Liver (tissue), 9 donors: Measurements from ENCODE around the gene BSPRY. TPM values are rescaled to one million over a fixed set of nuclear protein-coding genes. Genes with fewer than 3 reads are reported as not detected.

Source experiments
- DNase-seq: peaks from one replicate; pipeline ENCODE4 v3.0.0-alpha.2; 2017; ENCODE audit warnings: low spot score
- H3K27ac ChIP-seq, 2 donors: one replicate each; pipeline ENCODE4 v1.7.0; 2013; ENCODE audit warnings: inconsistent platforms in 2 of 2, low read length in 2 of 2, control low read depth in 1 of 2, low read depth in 1 of 2, mild to moderate bottlenecking in 1 of 2
- H3K27me3 ChIP-seq, 4 donors: one replicate each; pipeline versions ENCODE4 v1.6.1 to v1.7.0; 2013; ENCODE audit warnings: low read length in 3 of 4, inconsistent platforms in 1 of 4, mild to moderate bottlenecking in 1 of 4, moderate library complexity in 1 of 4; ENCODE audit not compliant: control insufficient read depth in 4 of 4, insufficient read depth in 4 of 4
- H3K36me3 ChIP-seq, 4 donors: one replicate each; pipeline versions ENCODE4 v1.6.1 to v1.7.0; 2013; ENCODE audit warnings: low read length in 3 of 4, mild to moderate bottlenecking in 3 of 4, low read depth in 1 of 4, moderate library complexity in 1 of 4; ENCODE audit not compliant: control insufficient read depth in 4 of 4, insufficient read depth in 3 of 4
- H3K4me1 ChIP-seq, 4 donors: one replicate each; pipeline versions ENCODE4 v1.6.1 to v1.7.0; 2013; ENCODE audit warnings: low read length in 3 of 4, mild to moderate bottlenecking in 3 of 4, moderate library complexity in 1 of 4; ENCODE audit not compliant: control insufficient read depth in 4 of 4, insufficient read depth in 4 of 4
- H3K4me3 ChIP-seq, 3 donors: one replicate each; pipeline versions ENCODE4 v1.6.1 to v1.7.0; 2013; ENCODE audit warnings: low read length in 3 of 3, control low read depth in 1 of 3, low read depth in 1 of 3, mild to moderate bottlenecking in 1 of 3
- H3K9ac ChIP-seq, 2 donors: one replicate each; pipeline ENCODE4 v1.7.0; 2013; ENCODE audit warnings: low read length in 2 of 2, mild to moderate bottlenecking in 2 of 2, moderate library complexity in 2 of 2, control low read depth in 1 of 2, low read depth in 1 of 2
- H3K9me3 ChIP-seq, 4 donors: one replicate each; pipeline versions ENCODE4 v1.6.1 to v1.7.0; 2013; ENCODE audit warnings: low read length in 3 of 4; ENCODE audit not compliant: control insufficient read depth in 4 of 4
- EGR1 ChIP-seq, 2 donors: IDR thresholded peaks; 2 replicates each; pipeline ENCODE4 v1.6.1; 2016 to 2018; ENCODE audit warnings: antibody characterized with exemption in 2 of 2, low read depth in 2 of 2
- FOXA1 ChIP-seq: IDR thresholded peaks from 2 replicates; pipeline ENCODE4 v1.6.1; 2016; ENCODE audit warnings: antibody characterized with exemption
- FOXA2 ChIP-seq: IDR thresholded peaks from 2 replicates; pipeline ENCODE4 v1.6.1; 2016; ENCODE audit warnings: antibody characterized with exemption
- GABPA ChIP-seq, 2 donors: IDR thresholded peaks in 1 of 2; conservative IDR thresholded peaks in 1 of 2; 2 replicates each; pipeline ENCODE4 v1.6.1; 2016; ENCODE audit warnings: antibody characterized with exemption in 2 of 2, mild to moderate bottlenecking in 1 of 2, moderate library complexity in 1 of 2
- HNF4A ChIP-seq, 2 donors: conservative IDR thresholded peaks; 2 replicates each; pipeline ENCODE4 v1.6.1; 2016; ENCODE audit warnings: antibody characterized with exemption in 2 of 2, mild to moderate bottlenecking in 2 of 2
- HNF4G ChIP-seq: IDR thresholded peaks from 2 replicates; pipeline ENCODE4 v1.6.1; 2016; ENCODE audit warnings: antibody characterized with exemption
- JUND ChIP-seq, 2 donors: IDR thresholded peaks; 2 replicates each; pipeline ENCODE4 v1.6.1; 2016; ENCODE audit warnings: antibody characterized with exemption in 2 of 2
- NR2F2 ChIP-seq: IDR thresholded peaks from 2 replicates; pipeline ENCODE4 v1.6.1; 2016; ENCODE audit warnings: antibody characterized with exemption
- RAD21 ChIP-seq, 2 donors: IDR thresholded peaks; 2 replicates each; pipeline ENCODE4 v1.6.1; 2016; ENCODE audit warnings: antibody characterized with exemption in 2 of 2, mild to moderate bottlenecking in 2 of 2
- RXRA ChIP-seq, 2 donors: IDR thresholded peaks; 2 replicates each; pipeline ENCODE4 v1.6.1; 2017 to 2018; ENCODE audit warnings: antibody characterized with exemption in 2 of 2, mild to moderate bottlenecking in 1 of 2
- SP1 ChIP-seq: IDR thresholded peaks from 2 replicates; pipeline ENCODE4 v1.6.1; 2018; ENCODE audit warnings: antibody characterized with exemption, mild to moderate bottlenecking
- TAF1 ChIP-seq: conservative IDR thresholded peaks from 2 replicates; pipeline ENCODE4 v1.6.1; 2016; ENCODE audit warnings: antibody characterized with exemption, mild to moderate bottlenecking
- YY1 ChIP-seq: IDR thresholded peaks from 2 replicates; pipeline ENCODE4 v1.6.1; 2016; ENCODE audit warnings: antibody characterized with exemption, mild to moderate bottlenecking
- WGBS: extraction: QIAGEN DNeasy Blood & Tissue Kit; methylation state at CpG from one replicate; pipeline ENCODE4 v1.1.7; 2013; 5-methylcytosine and 5-hydroxymethylcytosine counted together
- polyA plus RNA-seq, 2 donors: library from polyadenylated mRNA; stranded (reverse) in 1 of 2; unstranded in 1 of 2; fragments of 200-250 nt in 1 of 2; fragments of >200 nt in 1 of 2; fragmentation: Nextera tagmentation in 1 of 2; extraction: Ambion mirVana in 1 of 2; gene quantifications; one replicate each; pipeline versions ENCODE4 v1.2.1 to v1.2.3, GENCODE V29; 2013 to 2015
- total RNA-seq, 2 donors: library from RNA; depleted of rRNA; stranded (reverse); fragments of >200 nt; gene quantifications; one replicate each; pipeline ENCODE4 v1.2.3, GENCODE V29; 2014
- TF ChIP-seq, protein P1 (sequence below): IDR thresholded peaks from 2 replicates; pipeline ENCODE4 v1.6.1; 2016; ENCODE audit warnings: antibody characterized with exemption
- TF ChIP-seq, protein P2 (sequence below): fragments of 150-350 bp; IDR thresholded peaks from 2 replicates; pipeline ENCODE4 v1.5.1; 2017; ENCODE audit warnings: improper control_type of control experiment, low read depth, low read length; ENCODE audit not compliant: missing input control
- TF ChIP-seq, protein P3 (sequence below): IDR thresholded peaks from 2 replicates; pipeline ENCODE4 v1.6.1; 2016; ENCODE audit warnings: antibody characterized with exemption
- TF ChIP-seq, protein P4 (sequence below): IDR thresholded peaks from 2 replicates; pipeline ENCODE4 v1.6.1; 2016; ENCODE audit warnings: antibody characterized with exemption
- TF ChIP-seq, protein P5 (sequence below): IDR thresholded peaks from 2 replicates; pipeline ENCODE4 v1.6.1; 2016; ENCODE audit warnings: antibody characterized with exemption, mild to moderate bottlenecking
- donor health status: healthy.
- donor health status: healthy.
- donor health status: healthy.
- donor health status: healthy.
- donor health status: healthy.

Gene BSPRY
- total and polyA plus RNA-seq, 4 donors, result 0.31 to 2.3 (median 0.65) TPM

DNA sequence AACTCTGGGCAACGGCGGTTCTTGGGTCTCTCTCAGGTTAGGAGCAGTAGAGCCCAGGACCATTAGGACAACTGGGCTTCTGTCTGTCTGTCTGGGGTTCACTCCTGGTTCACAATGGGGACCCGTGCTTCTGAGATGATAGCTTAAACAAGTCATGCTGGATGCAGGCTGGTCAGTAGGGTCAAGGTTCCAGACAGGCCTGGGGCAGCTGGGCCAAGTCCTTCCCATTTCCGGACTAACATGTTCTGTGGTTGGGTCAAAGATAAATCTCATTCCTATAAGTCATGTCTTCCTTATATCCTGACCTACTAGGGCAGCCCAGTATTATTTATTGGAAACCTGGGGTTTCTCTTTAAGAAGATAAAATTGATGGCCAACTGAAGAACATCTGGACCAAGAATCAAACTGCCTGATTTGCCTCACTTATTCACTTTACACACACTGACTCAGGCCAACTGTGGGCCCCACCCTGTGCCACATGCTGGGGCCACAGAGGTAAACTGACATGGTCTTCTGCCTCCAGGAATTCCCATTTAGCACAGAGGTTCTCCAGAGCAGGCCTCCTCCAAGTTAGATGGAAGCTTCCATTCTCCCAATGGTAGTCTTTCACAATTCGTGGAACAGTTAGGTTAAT, 19.1 kb downstream of the BSPRY start:
- WGBS, result 77% methylated on average over 5 of the region's 5 CpGs
- H3K9me3 ChIP-seq, result no peaks in the 10 kb centered on the region
- H3K9ac ChIP-seq, result no peak overlapping the region
- peaks cover 4 to 42% (median 27%) of the 10 kb centered on the region in 4 donors for H3K4me1 ChIP-seq
- H3K27ac ChIP-seq, result no peak overlapping the region
- TF ChIP-seq HNF4A (conservative IDR thresholded peaks at IDR 0.05) (peak in 1 of 2 donors; percentile 3), YY1 (no peak)
- peaks cover 1 to 5% (median 3%) of the 10 kb centered on the region in 4 donors for H3K36me3 ChIP-seq
- no peaks in the 10 kb centered on the region for H3K27me3 ChIP-seq
- DNase-seq, result no peak
- no peak overlapping the region for H3K4me3 ChIP-seq

DNA sequence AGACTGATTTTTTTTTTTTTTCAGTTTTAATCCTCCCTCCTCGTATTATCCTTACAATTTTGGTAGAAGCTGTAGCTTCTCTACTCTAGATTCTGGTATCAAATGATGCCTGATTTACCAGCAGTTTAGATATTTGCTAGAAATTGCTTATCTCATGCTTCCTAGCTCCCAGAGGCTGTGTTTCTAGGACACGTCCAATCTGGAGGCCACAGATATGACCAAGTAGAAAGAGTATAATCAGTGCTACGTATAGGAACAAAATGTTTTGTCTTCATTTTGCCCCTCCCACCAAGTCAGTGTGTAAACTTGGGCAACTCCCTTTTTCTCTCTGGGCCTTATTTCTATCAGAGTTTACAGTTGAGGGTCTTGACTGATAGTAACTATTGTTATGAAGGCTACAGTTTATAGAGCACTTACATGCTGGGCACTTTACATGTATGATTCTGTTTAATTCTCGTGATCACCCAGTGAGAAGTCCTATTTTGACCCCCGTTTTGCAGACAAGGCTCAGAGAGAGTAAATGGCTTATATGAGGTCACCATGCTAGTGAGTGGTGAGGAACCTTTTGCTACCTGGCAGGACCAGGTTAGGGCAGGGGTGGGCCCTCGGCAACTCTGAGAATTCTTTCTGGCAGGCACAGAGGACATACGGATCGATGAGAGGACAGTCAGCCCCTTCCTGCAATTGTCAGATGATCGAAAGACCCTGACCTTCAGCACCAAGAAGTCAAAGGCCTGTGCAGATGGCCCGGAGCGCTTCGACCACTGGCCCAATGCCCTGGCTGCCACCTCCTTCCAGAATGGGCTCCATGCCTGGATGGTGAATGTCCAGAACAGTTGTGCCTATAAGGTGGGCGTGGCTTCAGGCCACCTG, 19.9 kb downstream of the BSPRY start:
- H3K9ac ChIP-seq, result no peak overlapping the region
- H3K4me3 ChIP-seq, result peak overlapping the region in 1 of 3 donors; percentile 29
- peaks cover 5 to 12% (median 9%) of the 10 kb centered on the region in 4 donors for H3K36me3 ChIP-seq
- no peak overlapping the region for H3K27ac ChIP-seq
- WGBS, result 45% methylated on average over 13 of the region's 13 CpGs
- peaks cover 4 to 49% (median 33%) of the 10 kb centered on the region in 4 donors for H3K4me1 ChIP-seq
- no peak for TF ChIP-seq HNF4G
- TF ChIP-seq TAF1, result no peak
- no peak for TF ChIP-seq GABPA (IDR thresholded peaks at IDR 0.05 in 1 of 2, conservative IDR thresholded peaks at IDR 0.05 in 1 of 2)
- peak; percentile 82 to 87 for TF ChIP-seq RXRA (IDR thresholded peaks at IDR 0.05)
- no peak for TF ChIP-seq EGR1 (IDR thresholded peaks at IDR 0.05; ENCODE audit: low read depth in 2 of 2)
- TF ChIP-seq HNF4A (conservative IDR thresholded peaks at IDR 0.05), result peak; percentile 79 to 86
- TF ChIP-seq, protein P1, sequence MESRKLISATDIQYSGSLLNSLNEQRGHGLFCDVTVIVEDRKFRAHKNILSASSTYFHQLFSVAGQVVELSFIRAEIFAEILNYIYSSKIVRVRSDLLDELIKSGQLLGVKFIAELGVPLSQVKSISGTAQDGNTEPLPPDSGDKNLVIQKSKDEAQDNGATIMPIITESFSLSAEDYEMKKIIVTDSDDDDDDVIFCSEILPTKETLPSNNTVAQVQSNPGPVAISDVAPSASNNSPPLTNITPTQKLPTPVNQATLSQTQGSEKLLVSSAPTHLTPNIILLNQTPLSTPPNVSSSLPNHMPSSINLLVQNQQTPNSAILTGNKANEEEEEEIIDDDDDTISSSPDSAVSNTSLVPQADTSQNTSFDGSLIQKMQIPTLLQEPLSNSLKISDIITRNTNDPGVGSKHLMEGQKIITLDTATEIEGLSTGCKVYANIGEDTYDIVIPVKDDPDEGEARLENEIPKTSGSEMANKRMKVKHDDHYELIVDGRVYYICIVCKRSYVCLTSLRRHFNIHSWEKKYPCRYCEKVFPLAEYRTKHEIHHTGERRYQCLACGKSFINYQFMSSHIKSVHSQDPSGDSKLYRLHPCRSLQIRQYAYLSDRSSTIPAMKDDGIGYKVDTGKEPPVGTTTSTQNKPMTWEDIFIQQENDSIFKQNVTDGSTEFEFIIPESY, result no peak
- peak; percentile 70 for TF ChIP-seq NR2F2
- TF ChIP-seq YY1, result peak; percentile 73
- TF ChIP-seq, protein P2, sequence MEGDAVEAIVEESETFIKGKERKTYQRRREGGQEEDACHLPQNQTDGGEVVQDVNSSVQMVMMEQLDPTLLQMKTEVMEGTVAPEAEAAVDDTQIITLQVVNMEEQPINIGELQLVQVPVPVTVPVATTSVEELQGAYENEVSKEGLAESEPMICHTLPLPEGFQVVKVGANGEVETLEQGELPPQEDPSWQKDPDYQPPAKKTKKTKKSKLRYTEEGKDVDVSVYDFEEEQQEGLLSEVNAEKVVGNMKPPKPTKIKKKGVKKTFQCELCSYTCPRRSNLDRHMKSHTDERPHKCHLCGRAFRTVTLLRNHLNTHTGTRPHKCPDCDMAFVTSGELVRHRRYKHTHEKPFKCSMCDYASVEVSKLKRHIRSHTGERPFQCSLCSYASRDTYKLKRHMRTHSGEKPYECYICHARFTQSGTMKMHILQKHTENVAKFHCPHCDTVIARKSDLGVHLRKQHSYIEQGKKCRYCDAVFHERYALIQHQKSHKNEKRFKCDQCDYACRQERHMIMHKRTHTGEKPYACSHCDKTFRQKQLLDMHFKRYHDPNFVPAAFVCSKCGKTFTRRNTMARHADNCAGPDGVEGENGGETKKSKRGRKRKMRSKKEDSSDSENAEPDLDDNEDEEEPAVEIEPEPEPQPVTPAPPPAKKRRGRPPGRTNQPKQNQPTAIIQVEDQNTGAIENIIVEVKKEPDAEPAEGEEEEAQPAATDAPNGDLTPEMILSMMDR, result no peak
- peak; percentile 11 to 26 for TF ChIP-seq RAD21 (IDR thresholded peaks at IDR 0.05)
- TF ChIP-seq, protein P3, sequence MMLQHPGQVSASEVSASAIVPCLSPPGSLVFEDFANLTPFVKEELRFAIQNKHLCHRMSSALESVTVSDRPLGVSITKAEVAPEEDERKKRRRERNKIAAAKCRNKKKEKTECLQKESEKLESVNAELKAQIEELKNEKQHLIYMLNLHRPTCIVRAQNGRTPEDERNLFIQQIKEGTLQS, result no peak
- peak; percentile 4 for TF ChIP-seq FOXA2
- TF ChIP-seq, protein P4, sequence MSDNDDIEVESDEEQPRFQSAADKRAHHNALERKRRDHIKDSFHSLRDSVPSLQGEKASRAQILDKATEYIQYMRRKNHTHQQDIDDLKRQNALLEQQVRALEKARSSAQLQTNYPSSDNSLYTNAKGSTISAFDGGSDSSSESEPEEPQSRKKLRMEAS, result peak; percentile 60
- TF ChIP-seq FOXA1, result no peak
- peak; percentile 61 for TF ChIP-seq SP1
- peak in 1 of 2 donors; percentile 32 for TF ChIP-seq JUND (IDR thresholded peaks at IDR 0.05)
- TF ChIP-seq, protein P5, sequence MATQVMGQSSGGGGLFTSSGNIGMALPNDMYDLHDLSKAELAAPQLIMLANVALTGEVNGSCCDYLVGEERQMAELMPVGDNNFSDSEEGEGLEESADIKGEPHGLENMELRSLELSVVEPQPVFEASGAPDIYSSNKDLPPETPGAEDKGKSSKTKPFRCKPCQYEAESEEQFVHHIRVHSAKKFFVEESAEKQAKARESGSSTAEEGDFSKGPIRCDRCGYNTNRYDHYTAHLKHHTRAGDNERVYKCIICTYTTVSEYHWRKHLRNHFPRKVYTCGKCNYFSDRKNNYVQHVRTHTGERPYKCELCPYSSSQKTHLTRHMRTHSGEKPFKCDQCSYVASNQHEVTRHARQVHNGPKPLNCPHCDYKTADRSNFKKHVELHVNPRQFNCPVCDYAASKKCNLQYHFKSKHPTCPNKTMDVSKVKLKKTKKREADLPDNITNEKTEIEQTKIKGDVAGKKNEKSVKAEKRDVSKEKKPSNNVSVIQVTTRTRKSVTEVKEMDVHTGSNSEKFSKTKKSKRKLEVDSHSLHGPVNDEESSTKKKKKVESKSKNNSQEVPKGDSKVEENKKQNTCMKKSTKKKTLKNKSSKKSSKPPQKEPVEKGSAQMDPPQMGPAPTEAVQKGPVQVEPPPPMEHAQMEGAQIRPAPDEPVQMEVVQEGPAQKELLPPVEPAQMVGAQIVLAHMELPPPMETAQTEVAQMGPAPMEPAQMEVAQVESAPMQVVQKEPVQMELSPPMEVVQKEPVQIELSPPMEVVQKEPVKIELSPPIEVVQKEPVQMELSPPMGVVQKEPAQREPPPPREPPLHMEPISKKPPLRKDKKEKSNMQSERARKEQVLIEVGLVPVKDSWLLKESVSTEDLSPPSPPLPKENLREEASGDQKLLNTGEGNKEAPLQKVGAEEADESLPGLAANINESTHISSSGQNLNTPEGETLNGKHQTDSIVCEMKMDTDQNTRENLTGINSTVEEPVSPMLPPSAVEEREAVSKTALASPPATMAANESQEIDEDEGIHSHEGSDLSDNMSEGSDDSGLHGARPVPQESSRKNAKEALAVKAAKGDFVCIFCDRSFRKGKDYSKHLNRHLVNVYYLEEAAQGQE, result no peak
- no peaks in the 10 kb centered on the region for H3K9me3 ChIP-seq
- DNase-seq, result no peak
- H3K27me3 ChIP-seq, result no peaks in the 10 kb centered on the region
